Bronchial smooth muscle cell (primary cell): ENCODE results near the gene MICAL1. TPM values are rescaled to one million over a fixed set of nuclear protein-coding genes. Genes with fewer than 3 reads are reported as not detected.

Experiments used
- total RNA-seq: library from RNA; depleted of rRNA; stranded (reverse); fragments of >200 nt; gene quantifications from 2 replicates; pipeline ENCODE4 v1.2.1, GENCODE V29; 2014

The MICAL1 gene, protein sequence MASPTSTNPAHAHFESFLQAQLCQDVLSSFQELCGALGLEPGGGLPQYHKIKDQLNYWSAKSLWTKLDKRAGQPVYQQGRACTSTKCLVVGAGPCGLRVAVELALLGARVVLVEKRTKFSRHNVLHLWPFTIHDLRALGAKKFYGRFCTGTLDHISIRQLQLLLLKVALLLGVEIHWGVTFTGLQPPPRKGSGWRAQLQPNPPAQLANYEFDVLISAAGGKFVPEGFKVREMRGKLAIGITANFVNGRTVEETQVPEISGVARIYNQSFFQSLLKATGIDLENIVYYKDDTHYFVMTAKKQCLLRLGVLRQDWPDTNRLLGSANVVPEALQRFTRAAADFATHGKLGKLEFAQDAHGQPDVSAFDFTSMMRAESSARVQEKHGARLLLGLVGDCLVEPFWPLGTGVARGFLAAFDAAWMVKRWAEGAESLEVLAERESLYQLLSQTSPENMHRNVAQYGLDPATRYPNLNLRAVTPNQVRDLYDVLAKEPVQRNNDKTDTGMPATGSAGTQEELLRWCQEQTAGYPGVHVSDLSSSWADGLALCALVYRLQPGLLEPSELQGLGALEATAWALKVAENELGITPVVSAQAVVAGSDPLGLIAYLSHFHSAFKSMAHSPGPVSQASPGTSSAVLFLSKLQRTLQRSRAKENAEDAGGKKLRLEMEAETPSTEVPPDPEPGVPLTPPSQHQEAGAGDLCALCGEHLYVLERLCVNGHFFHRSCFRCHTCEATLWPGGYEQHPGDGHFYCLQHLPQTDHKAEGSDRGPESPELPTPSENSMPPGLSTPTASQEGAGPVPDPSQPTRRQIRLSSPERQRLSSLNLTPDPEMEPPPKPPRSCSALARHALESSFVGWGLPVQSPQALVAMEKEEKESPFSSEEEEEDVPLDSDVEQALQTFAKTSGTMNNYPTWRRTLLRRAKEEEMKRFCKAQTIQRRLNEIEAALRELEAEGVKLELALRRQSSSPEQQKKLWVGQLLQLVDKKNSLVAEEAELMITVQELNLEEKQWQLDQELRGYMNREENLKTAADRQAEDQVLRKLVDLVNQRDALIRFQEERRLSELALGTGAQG
- 32.1 and 40.4 TPM in 2 replicates for total RNA-seq

DNA sequence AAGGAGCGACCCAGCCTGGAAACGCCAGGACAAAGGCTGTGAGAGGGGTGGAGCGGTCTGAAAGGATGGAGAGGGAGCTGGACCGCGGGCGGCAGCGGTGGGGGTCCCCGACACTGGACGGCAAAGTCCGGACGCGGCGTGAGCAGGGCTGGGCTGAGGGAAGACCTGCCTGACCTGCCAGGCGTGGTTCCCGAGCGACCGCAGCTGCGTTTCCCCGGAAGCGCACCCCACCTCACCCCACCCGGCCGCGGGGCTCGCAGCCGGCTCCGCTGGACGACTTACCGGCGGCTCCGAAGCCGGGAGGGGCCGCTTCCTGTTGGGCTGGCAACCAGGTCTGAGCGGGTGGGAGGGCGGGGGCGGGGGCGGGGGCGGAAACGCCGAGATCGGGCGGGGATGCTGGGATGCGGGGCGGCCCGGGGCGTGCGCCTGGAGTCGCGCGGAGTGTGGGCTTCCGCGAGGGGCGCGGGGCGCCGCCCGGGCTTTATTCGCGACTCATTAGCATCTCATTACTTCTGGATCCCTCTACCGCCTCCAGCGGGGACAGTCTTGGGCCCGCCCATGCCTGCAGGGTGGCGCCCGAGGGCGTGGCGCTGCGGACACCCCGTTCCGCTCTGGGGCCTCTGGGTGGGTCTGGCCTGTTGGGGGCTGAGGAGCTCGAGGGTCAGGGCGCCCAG is at the start of gene MICAL1:
Gene MICAL1 (minus strand): TSS at position 336 of the 674 bp plus-strand sequence. CDS start 1,576 bp downstream, outside the sequence.

DNA sequence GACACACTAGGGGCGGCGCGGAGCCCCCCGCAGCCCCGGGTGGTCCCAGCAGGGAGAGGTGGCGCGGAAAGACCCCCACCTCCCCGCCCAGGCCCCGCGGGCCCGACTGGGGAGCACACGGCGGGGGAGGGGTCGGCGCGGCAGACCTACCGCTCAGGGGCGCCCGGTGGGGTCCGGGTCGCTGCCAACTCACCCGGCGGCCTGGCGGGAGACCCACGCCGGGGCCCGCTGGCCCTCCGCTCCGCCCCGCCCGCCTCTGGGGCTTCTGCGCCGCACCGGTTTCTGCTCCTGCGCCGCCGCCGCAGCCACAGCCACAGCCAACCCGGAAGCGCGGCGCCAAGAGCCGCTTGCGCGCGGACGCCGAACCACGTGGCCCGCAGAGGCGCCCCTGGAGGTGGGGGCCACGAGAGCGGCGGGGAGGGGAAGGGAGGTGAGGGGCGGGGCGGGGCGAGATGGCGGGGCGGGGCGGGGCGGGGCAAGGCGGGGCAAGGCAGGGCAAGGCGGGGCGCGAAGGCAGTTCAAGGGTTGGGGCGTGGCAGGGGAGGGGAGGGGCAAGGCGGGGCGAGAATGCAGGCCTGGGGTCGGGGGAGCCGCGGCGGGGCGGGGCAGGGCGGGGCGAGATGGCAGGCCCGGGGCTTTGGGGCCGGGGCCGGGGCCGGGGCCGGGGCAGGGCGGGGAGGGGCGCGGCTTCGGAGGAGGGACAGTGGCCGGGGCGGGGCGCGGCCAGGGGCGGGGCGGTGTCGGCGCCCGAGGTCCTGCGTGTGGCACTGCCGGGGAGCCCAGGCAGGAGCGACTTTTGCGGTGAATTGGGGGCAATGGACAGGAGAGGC is 27.5 kb upstream of the MICAL1 start, which contains the start of gene ZBTB24:
Gene ZBTB24 (minus strand): TSS at position 315 of the 830 bp plus-strand sequence. CDS start 1,193 bp downstream, outside the sequence.

DNA sequence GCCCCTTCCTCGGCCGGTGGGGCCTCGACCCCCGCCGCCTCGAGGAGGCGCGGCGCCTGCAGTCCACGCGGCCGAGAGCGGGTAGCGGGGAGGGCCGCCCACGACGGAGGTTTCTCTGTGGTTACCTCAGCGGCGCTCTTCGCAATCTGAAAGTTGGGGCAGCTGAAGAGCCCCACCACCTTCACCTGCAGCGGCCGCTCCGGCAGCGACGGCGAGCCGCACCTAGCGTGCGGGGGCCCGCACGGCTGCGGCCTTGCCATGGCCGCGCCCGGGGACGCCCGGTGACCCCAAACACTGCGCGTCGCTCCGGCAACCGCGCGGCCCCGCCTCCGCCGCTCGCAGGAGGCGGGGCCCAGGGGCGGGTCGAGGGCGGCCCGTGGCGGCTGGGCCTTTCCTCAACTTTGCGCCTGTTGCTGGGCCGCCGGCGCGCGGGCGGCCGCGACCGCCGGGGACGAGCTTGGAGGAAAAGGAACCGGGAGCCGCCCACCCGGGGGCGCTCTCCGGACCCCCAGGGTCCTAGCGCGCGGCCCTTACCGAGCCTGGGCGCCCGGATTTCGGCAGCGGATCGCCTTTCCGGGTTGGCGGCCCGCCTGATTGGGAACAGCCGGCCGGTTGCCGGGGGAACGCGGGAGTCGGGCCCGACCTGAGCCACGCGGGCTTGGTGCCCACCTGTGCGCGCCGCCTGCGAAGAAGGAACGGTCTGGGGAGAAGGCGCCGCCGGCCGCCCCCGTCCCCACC is 15.1 kb downstream of the MICAL1 start, which contains the start of the genes PPIL6 and SMPD2:
Gene PPIL6 (minus strand): TSS at position 298 of the 738 bp plus-strand sequence. CDS start 38 bp downstream, at position 260.
Gene SMPD2 (plus strand): TSS at position 394 of the 738 bp plus-strand sequence. CDS start 398 bp downstream, outside the sequence.

Other genes starting within 250 kb of the MICAL1 start
- 186 and 219 TPM in 2 replicates for gene CD164, start 73.3 kb downstream of the MICAL1 start, total RNA-seq
- 1.4 and 3.5 TPM in 2 replicates for gene PPIL6, start 15.1 kb downstream of the MICAL1 start, total RNA-seq
- gene SMPD2, start 15.0 kb downstream of the MICAL1 start, total RNA-seq: 8.6 and 8.8 TPM in 2 replicates
- gene ZBTB24, start 27.4 kb upstream of the MICAL1 start, total RNA-seq: 3.7 and 4.6 TPM in 2 replicates
- 3.2 and 4.7 TPM in 2 replicates for gene AK9, start 235.4 kb upstream of the MICAL1 start, total RNA-seq
- 13.6 and 24.3 TPM in 2 replicates for gene FIG4, start 235.5 kb upstream of the MICAL1 start, total RNA-seq